Measurements from ENCODE around the gene TSNAX.

DNA sequence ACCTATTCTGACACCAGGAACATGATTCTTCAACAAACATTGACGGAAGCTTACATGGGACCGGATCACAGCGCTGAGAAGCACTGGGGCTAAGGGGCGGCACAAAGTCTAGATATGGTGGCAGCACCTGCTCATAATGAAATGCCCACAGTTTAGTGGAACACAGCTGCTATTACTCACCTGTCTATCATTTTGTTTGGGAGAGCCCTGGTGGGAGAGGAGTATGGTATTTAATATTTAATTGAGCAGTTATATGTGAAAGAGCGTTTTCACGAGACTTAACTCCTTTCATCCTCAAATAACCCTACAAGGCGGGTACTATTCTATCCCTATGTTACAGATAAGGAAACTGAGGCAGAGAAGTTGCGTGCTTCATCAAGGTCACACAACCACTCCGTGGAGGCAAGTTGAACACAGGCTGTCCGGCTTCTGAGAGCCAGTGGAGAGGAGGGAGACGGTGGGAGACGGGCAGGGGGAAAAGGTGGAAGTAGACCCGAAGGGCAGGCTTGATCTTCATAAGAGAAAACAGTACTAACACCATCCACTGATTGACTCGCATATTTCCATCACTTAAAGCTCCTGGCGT is 790 bp upstream of the TSNAX start:
- TF ChIP-seq POLR2AphosphoS5 (IDR thresholded peaks at IDR 0.05; ENCODE audit: low read depth, low read length): no peak
- TF ChIP-seq POLR2A (IDR thresholded peaks at IDR 0.05; ENCODE audit: low read depth, low read length): no peak
- TF ChIP-seq TAF1 (IDR thresholded peaks at IDR 0.05; ENCODE audit: low read depth, low read length): no peak
- TF ChIP-seq SPI1 (IDR thresholded peaks at IDR 0.05; ENCODE audit: low read depth, low read length): no peak
- no peak for TF ChIP-seq PAX5 (IDR thresholded peaks at IDR 0.05; ENCODE audit: insufficient read depth, low read length, severe bottlenecking)

Data from GM12891 (cell line).